LNCaP clone FGC (cell line): ENCODE results near the gene ZNF446.

Experiments used
- DNase-seq: peaks from one replicate; pipeline ENCODE4 v3.0.0-alpha.2; 2011; ENCODE audit warnings: low read depth
- H3K4me3 ChIP-seq: 2 replicates; pipeline ENCODE4 v1.5.1; 2011; ENCODE audit warnings: mild to moderate bottlenecking, low read depth, low read length, control low read depth
- CTCF ChIP-seq: IDR thresholded peaks from 2 replicates; pipeline ENCODE4 v1.5.1; 2012; ENCODE audit warnings: mild to moderate bottlenecking; ENCODE audit not compliant: control insufficient read depth, insufficient read depth; ENCODE audit errors: extremely low read depth

Gene ZNF446

GRCh38 chr19:58516246-58516836, 40.2 kb downstream of the ZNF446 start:
- no peak for TF ChIP-seq CTCF
- H3K4me3 ChIP-seq, result no peak overlapping the region
- no peak for DNase-seq

- H3K4me3 ChIP-seq, result no peak overlapping the region
- peak; percentile 30 for TF ChIP-seq CTCF
Observed at GRCh38 chr19:58516964-58517833, 41.0 kb downstream of the ZNF446 start.

GRCh38 chr19:58518256-58519086, 42.3 kb downstream of the ZNF446 start:
- H3K4me3 ChIP-seq, result peak overlapping the region; percentile 81
- DNase-seq, result no peak
- TF ChIP-seq CTCF, result no peak

More at GRCh38 chr19:58516964-58517833, 41.0 kb downstream of the ZNF446 start:
- DNase-seq, result no peak

- TF ChIP-seq CTCF, result peak; percentile 68
- H3K4me3 ChIP-seq, result peak overlapping the region; percentile 81
- peak; percentile 43 for DNase-seq
Observed at GRCh38 chr19:58519087-58519354, 42.9 kb downstream of the ZNF446 start.

GRCh38 chr19:58519355-58520256, 43.5 kb downstream of the ZNF446 start, which contains the start of gene ZBTB45:
Gene ZBTB45, minus strand, starts transcription at chr19:58519810. Its CDS starts 2,137 bp downstream, at chr19:58517673.
- TF ChIP-seq CTCF, result peak; percentile 86
- peak within 1 kb of the TSS; percentile 81 for H3K4me3 ChIP-seq

GRCh38 chr19:58520257-58520599, 44.1 kb downstream of the ZNF446 start:
- no peak for TF ChIP-seq CTCF
- peak overlapping the region; percentile 81 for H3K4me3 ChIP-seq
- no peak for DNase-seq

More at GRCh38 chr19:58519355-58520256, 43.5 kb downstream of the ZNF446 start, which contains the start of gene ZBTB45:
- peak; percentile 91 for DNase-seq
